ENCODE results near the gene RNU6-9. TPM values are rescaled to one million over a fixed set of nuclear protein-coding genes. Genes with fewer than 3 reads are reported as not detected.
A peak's percentile ranks its signal among the peaks of the same experiment; 100 is the strongest.

RNU6-9 gene
- total and polyA plus RNA-seq, 8 donors, result not detected

- Histone ChIP-seq H3K9me3 (no peaks in the 10 kb centered on the region), H3K27ac (peak overlapping the region; percentile 83 to 94 (median 86)), H3K4me3 (peak overlapping the region in 1 of 4 donors; percentile 36), H3K27me3 (no peaks in the 10 kb centered on the region), H3K36me3 (no peaks in the 10 kb centered on the region), H3K4me1 (peaks cover 22 to 36% (median 22%) of the 10 kb centered on the region in 3 donors)
- WGBS, 2 donors, result 95 to 99% methylated on average over 7 of the region's 7 CpGs
- intact Hi-C loops (cut with DNase I), result loop anchor here in 1 of 3 donors (5.0 kb wide), 1 partner anchor 37 kb away; no protein-coding TSS in a partner anchor
- DNase-seq (peak in 1 of 6 donors; percentile 70), FAIRE-seq (no peak), ATAC-seq (no peak)
- no peak for TF ChIP-seq CTCF (IDR thresholded peaks at IDR 0.05)
These were observed 46.6 kb downstream of the RNU6-9 start for GRCh38 chr19:939922-940321.

GRCh38 chr19:940591-941291 lies 47.5 kb downstream of the RNU6-9 start:
- ATAC-seq, result peak; percentile 87 to 90 (median 88)
- no peak for TF ChIP-seq CTCF (IDR thresholded peaks at IDR 0.05)
- peak; percentile 85 to 95 (median 92) for DNase-seq
- peak overlapping the region; percentile 2 to 36 (median 20) for H3K4me3 ChIP-seq
- peak overlapping the region; percentile 83 to 94 (median 86) for H3K27ac ChIP-seq
- no peaks in the 10 kb centered on the region for H3K9me3 ChIP-seq
- no peaks in the 10 kb centered on the region for H3K27me3 ChIP-seq
- intact Hi-C loops (cut with DNase I), result loop anchor here in 1 of 3 donors (5.0 kb wide), 1 partner anchor 37 kb away; no protein-coding TSS in a partner anchor
- no peaks in the 10 kb centered on the region for H3K36me3 ChIP-seq
- 4 to 8% methylated on average over 34 to 64 of the region's 64 CpGs for WGBS, 2 donors
- no peak for FAIRE-seq
- H3K4me1 ChIP-seq, result peaks cover 15 to 32% (median 17%) of the 10 kb centered on the region in 3 donors

GRCh38 chr19:941292-942132 lies 48.2 kb downstream of the RNU6-9 start:
- intact Hi-C loops (cut with DNase I), result loop anchor here in 1 of 3 donors (5.0 kb wide), 1 partner anchor 36 kb away; no protein-coding TSS in a partner anchor
- no peak for FAIRE-seq
- ATAC-seq, result no peak
- WGBS, 2 donors, result 50 to 56% methylated on average over 39 to 45 of the region's 45 CpGs
- peak overlapping the region; percentile 83 to 94 (median 86) for H3K27ac ChIP-seq
- peak overlapping the region; percentile 2 to 36 (median 20) for H3K4me3 ChIP-seq
- no peak for TF ChIP-seq CTCF (IDR thresholded peaks at IDR 0.05)
- H3K36me3 ChIP-seq, result no peaks in the 10 kb centered on the region
- DNase-seq, result no peak
- peaks cover 15 to 32% (median 17%) of the 10 kb centered on the region in 3 donors for H3K4me1 ChIP-seq
- H3K27me3 ChIP-seq, result no peaks in the 10 kb centered on the region
- no peaks in the 10 kb centered on the region for H3K9me3 ChIP-seq

GRCh38 chr19:942133-942645 lies 48.9 kb downstream of the RNU6-9 start:
- Histone ChIP-seq H3K9me3 (no peaks in the 10 kb centered on the region), H3K36me3 (no peaks in the 10 kb centered on the region), H3K4me1 (peaks cover 15 to 32% (median 17%) of the 10 kb centered on the region in 3 donors), H3K27ac (no peak overlapping the region), H3K4me3 (no peak overlapping the region), H3K27me3 (no peaks in the 10 kb centered on the region)
- ATAC-seq (no peak), FAIRE-seq (no peak), DNase-seq (peak in 1 of 6 donors; percentile 81)
- 90 to 93% methylated on average over 32 of the region's 32 CpGs for WGBS, 2 donors
- intact Hi-C loops (cut with DNase I), result loop anchor here in 1 of 3 donors (5.0 kb wide), 1 partner anchor 35 kb away; no protein-coding TSS in a partner anchor
- no peak for TF ChIP-seq CTCF (IDR thresholded peaks at IDR 0.05)

Other genes with a start within 250 kb of the RNU6-9 start
- 10 to 100 TPM; 11.9 to 21.5 (median 16.5) TPM for gene RNF126, start 230.3 kb upstream of the RNU6-9 start, total RNA-seq
- gene RNF126, start 230.3 kb upstream of the RNU6-9 start, polyA plus RNA-seq, result 10 to 100 TPM; 31.7 to 33.7 TPM
- gene FSTL3, start 217.1 kb upstream of the RNU6-9 start, total RNA-seq, result 100 to 1,000 TPM in 1 of 6 donors, 10 to 100 TPM in 3, 1 to 10 TPM in 2; 6.6 to 148 (median 18.4) TPM
- gene FSTL3, start 217.1 kb upstream of the RNU6-9 start, polyA plus RNA-seq, result 100 to 1,000 TPM in 1 of 2 donors, 10 to 100 TPM in 1; 24.1 to 119 TPM
- not detected for gene PRSS57, start 198.0 kb upstream of the RNU6-9 start, total RNA-seq
- not detected for gene PRSS57, start 198.0 kb upstream of the RNU6-9 start, polyA plus RNA-seq
- gene PALM, start 184.5 kb upstream of the RNU6-9 start, total RNA-seq, result 10 to 100 TPM in 1 of 6 donors, 1 to 10 TPM in 5; 3.5 to 12.6 (median 5.1) TPM
- 10 to 100 TPM in 1 of 2 donors, 1 to 10 TPM in 1; 9.2 to 10.1 TPM for gene PALM, start 184.5 kb upstream of the RNU6-9 start, polyA plus RNA-seq
- gene MISP, start 142.4 kb upstream of the RNU6-9 start, total RNA-seq, result 1 to 10 TPM in 5 of 6 donors, under 1 TPM in 1; 0.63 to 2.6 (median 1.3) TPM
- gene MISP, start 142.4 kb upstream of the RNU6-9 start, polyA plus RNA-seq, result 1 to 10 TPM; 1.3 to 7.5 TPM
- 100 to 1,000 TPM in 5 of 6 donors, 10 to 100 TPM in 1; 83.3 to 160 (median 130) TPM for gene PTBP1, start 96.0 kb upstream of the RNU6-9 start, total RNA-seq
- 100 to 1,000 TPM in 1 of 2 donors, 10 to 100 TPM in 1; 90.7 to 104 TPM for gene PTBP1, start 96.0 kb upstream of the RNU6-9 start, polyA plus RNA-seq
- under 1 TPM in 1 of 6 donors, not detected in 5; 0.38 TPM for gene PLPPR3, start 71.5 kb upstream of the RNU6-9 start, total RNA-seq
- gene PLPPR3, start 71.5 kb upstream of the RNU6-9 start, polyA plus RNA-seq, result under 1 TPM in 1 of 2 donors, not detected in 1; 0.05 TPM
- not detected for gene AZU1, start 65.6 kb upstream of the RNU6-9 start, total RNA-seq
- gene AZU1, start 65.6 kb upstream of the RNU6-9 start, polyA plus RNA-seq, result under 1 TPM in 1 of 2 donors, not detected in 1; 0.35 TPM
- gene PRTN3, start 52.5 kb upstream of the RNU6-9 start, total RNA-seq, result under 1 TPM in 1 of 6 donors, not detected in 5; 0.24 TPM
- gene PRTN3, start 52.5 kb upstream of the RNU6-9 start, polyA plus RNA-seq, result under 1 TPM in 1 of 2 donors, not detected in 1; 0.14 TPM
- under 1 TPM in 2 of 6 donors, not detected in 4; 0.16 to 0.35 TPM for gene ELANE, start 41.2 kb upstream of the RNU6-9 start, total RNA-seq
- gene ELANE, start 41.2 kb upstream of the RNU6-9 start, polyA plus RNA-seq, result under 1 TPM; 0.19 to 0.57 TPM
- gene CFD, start 33.8 kb upstream of the RNU6-9 start, total RNA-seq, result 10 to 100 TPM in 2 of 6 donors, 1 to 10 TPM in 4; 2.5 to 48.8 (median 7.3) TPM
- 10 to 100 TPM; 27.8 to 48.1 TPM for gene CFD, start 33.8 kb upstream of the RNU6-9 start, polyA plus RNA-seq
- gene MED16, start 297 bp upstream of the RNU6-9 start, total RNA-seq, result 10 to 100 TPM; 23.0 to 46.5 (median 33.5) TPM
- 100 to 1,000 TPM; 139 to 147 TPM for gene MED16, start 297 bp upstream of the RNU6-9 start, polyA plus RNA-seq
- gene R3HDM4, start 19.7 kb downstream of the RNU6-9 start, total RNA-seq, result 10 to 100 TPM; 21.6 to 36.7 (median 29.2) TPM
- 10 to 100 TPM; 56.0 to 57.2 TPM for gene R3HDM4, start 19.7 kb downstream of the RNU6-9 start, polyA plus RNA-seq
- gene KISS1R, start 23.8 kb downstream of the RNU6-9 start, total RNA-seq, result 1 to 10 TPM in 1 of 6 donors, under 1 TPM in 4, not detected in 1; 0.16 to 1.0 (median 0.25) TPM
- gene KISS1R, start 23.8 kb downstream of the RNU6-9 start, polyA plus RNA-seq, result under 1 TPM in 1 of 2 donors, not detected in 1; 0.80 TPM
- gene ARID3A, start 32.6 kb downstream of the RNU6-9 start, total RNA-seq, result 1 to 10 TPM; 6.5 to 8.5 (median 7.3) TPM
- gene ARID3A, start 32.6 kb downstream of the RNU6-9 start, polyA plus RNA-seq, result 1 to 10 TPM; 4.6 to 5.2 TPM
- gene WDR18, start 90.9 kb downstream of the RNU6-9 start, total RNA-seq, result 10 to 100 TPM; 12.3 to 26.2 (median 19.0) TPM
- 10 to 100 TPM; 75.1 to 84.8 TPM for gene WDR18, start 90.9 kb downstream of the RNU6-9 start, polyA plus RNA-seq
- not detected for gene GRIN3B, start 106.9 kb downstream of the RNU6-9 start, total RNA-seq
- under 1 TPM; 0.08 to 0.09 TPM for gene GRIN3B, start 106.9 kb downstream of the RNU6-9 start, polyA plus RNA-seq
- gene TMEM259, start 127.6 kb downstream of the RNU6-9 start, total RNA-seq, result 10 to 100 TPM; 65.9 to 99.1 (median 83.7) TPM
- 100 to 1,000 TPM; 385 to 448 TPM for gene TMEM259, start 127.6 kb downstream of the RNU6-9 start, polyA plus RNA-seq
- gene RNU6-2, start 128.0 kb downstream of the RNU6-9 start, total RNA-seq, result not detected
- gene RNU6-2, start 128.0 kb downstream of the RNU6-9 start, polyA plus RNA-seq, result not detected
- 10 to 100 TPM; 46.4 to 73.8 (median 56.2) TPM for gene CNN2, start 133.1 kb downstream of the RNU6-9 start, total RNA-seq
- 10 to 100 TPM; 20.4 to 40.9 TPM for gene CNN2, start 133.1 kb downstream of the RNU6-9 start, polyA plus RNA-seq
- gene ABCA7, start 146.6 kb downstream of the RNU6-9 start, total RNA-seq, result 10 to 100 TPM in 4 of 6 donors, 1 to 10 TPM in 2; 6.9 to 27.0 (median 16.0) TPM
- gene ABCA7, start 146.6 kb downstream of the RNU6-9 start, polyA plus RNA-seq, result 100 to 1,000 TPM in 1 of 2 donors, 10 to 100 TPM in 1; 60.9 to 131 TPM
- 10 to 100 TPM in 3 of 6 donors, 1 to 10 TPM in 3; 5.1 to 15.8 (median 8.4) TPM for gene ARHGAP45, start 173.7 kb downstream of the RNU6-9 start, total RNA-seq
- gene ARHGAP45, start 173.7 kb downstream of the RNU6-9 start, polyA plus RNA-seq, result 10 to 100 TPM; 11.6 to 21.6 TPM
- 10 to 100 TPM; 40.0 to 66.5 (median 58.6) TPM for gene POLR2E, start 201.9 kb downstream of the RNU6-9 start, total RNA-seq
- gene POLR2E, start 201.9 kb downstream of the RNU6-9 start, polyA plus RNA-seq, result 10 to 100 TPM; 62.5 to 69.4 TPM
- 100 to 1,000 TPM in 1 of 6 donors, 10 to 100 TPM in 5; 48.8 to 112 (median 63.8) TPM for gene GPX4, start 210.5 kb downstream of the RNU6-9 start, total RNA-seq
- gene GPX4, start 210.5 kb downstream of the RNU6-9 start, polyA plus RNA-seq, result 100 to 1,000 TPM; 255 to 290 TPM

Measured in pancreas (tissue), 10 donors.